ENCODE results near the gene LIPJ.

The LIPJ gene

DNA sequence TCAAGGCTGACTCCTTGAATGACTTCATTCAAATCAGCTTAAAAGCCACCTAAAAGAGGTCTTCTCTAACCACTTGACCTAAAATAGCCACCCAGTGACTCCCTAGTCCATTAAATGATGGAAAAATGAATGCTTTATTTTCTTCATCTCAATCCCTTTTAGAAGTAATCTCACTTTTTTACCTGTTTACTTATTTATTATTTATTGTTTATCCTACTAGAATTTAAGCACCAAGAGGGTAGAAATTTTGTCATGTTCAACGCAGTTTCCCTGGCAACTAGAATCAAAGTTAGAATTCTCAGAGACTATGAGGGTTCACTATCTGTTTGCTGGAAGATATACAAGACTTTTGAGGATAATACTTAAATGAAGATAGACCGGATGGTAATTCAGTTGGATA, at the start of gene LIPJ:
LIPJ (plus strand) TSS at position 301 of the 400 bp plus-strand sequence. CDS start 3,926 bp downstream, outside the sequence.
- DNase-seq = no peak

DNA sequence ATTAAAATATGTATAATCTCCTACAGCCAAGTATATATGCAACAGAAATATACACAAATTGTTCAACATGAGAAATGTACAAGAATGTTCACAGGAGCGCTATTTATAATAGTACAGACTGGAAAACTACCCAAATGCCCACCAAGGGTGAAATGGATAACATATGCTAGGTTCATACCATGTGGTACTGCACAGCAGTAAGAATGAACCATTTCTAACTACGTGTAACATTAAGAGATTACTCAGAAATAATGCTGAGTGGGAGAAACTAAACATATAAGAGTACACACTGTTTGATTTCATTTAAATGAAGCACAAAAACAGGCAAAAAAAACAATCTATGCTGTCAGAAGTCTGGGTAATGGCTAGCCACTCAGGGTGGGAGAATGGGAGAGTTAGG, 49.2 kb upstream of the LIPJ start:
- no peak for DNase-seq

GRCh38 chr10:88538048-88538447, 48.5 kb upstream of the LIPJ start:
- no peak for DNase-seq

- no peak for DNase-seq
Observed at GRCh38 chr10:88540351-88540750, 46.2 kb upstream of the LIPJ start.

DNA sequence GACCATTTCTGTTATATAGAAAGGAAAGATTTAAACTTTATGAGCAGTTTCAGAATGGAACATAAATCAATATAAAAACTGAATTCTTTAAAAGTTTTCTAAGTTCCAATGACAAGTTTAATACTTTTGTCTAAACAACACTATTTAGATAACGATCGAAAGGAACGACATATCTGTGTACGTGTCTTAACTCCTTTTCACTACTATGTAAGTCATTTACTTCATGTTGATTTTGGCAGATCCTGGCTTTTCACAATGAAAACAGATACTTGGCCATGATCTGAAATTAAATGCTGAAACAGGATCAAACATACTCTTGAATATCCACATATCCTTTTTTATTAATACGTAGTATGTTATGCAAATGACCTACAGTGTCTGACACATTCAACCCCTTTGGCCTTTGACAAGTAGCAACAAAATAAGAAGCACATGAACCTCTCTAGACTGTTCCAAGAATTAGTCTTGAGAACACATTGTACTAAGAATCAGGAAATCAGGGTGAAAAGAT, 45.4 kb upstream of the LIPJ start:
- no peak for DNase-seq

DNA sequence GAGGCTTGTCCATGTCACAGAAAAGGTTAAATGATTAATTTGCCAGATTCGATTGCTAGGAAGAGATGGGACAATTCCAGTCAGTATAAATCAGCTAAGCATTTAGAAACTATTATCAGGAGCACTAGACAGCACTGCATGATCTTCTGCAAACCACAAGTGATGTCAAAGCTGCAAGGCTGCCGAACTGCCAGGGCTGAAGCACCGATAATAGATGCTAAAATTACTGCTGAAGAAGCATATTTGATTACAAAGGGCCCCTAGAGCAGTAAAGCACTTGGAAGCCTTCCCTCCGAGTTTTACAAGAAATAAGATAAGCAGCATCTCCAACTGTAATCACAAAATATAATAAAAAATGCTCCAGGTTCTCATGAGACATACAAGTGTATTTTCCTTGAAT, 44.0 kb upstream of the LIPJ start:
- no peak for DNase-seq

DNA sequence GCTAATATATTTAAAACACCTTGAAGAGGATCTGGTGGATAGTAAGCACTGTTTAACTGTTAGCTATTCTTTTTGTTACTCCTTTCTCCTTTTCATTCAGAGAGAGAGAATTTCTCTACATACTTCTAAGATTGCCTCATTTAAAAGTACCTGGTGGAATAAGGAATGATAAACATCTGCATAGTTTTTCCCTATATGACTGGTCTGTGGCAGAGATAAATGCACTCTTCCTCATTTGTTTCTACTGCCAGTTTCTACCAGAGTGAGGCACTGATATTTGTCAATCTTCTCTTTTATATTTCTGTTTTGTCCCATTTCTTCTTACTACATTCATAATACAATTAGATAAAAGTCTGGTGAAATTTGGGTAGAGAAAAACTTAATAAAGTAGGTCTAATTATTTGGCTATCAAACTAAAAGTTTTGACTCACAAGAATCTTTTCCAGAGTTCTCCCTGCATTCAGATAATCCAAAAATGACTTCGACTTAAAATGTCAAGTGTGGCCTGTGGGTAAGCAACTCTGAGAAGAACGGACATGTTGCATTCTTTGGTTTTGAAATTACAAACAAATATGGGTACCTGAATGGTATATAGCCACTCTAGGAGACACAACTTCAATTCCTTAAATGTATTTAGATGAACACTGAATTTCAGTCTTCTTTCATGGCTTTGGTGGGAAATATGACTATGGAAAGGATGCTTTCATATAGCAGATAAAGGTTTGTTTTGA, 42.3 kb upstream of the LIPJ start:
- no peak for DNase-seq

- peak; percentile 8 for DNase-seq
Observed at GRCh38 chr10:88545359-88545758, 41.2 kb upstream of the LIPJ start.

DNA sequence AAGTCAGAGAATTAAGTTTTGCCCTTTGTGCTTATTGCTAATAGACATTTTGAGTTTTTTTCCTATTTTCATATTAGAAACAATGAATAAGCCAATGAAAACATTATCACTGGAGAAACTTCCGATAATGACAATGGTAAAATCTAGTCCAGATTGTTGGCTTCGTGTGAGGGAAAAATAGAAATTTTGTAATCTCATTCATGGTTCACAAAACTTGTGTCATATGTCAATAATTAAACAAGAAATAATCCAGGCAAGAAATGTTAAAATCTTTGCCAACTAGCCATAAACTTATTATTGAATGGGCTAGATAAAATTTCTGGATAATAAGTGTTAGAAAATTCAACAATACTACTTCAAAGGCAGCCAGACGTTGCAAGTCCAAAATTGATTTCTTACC, 40.1 kb upstream of the LIPJ start:
- no peak for DNase-seq

- peak; percentile 56 for DNase-seq
Observed at GRCh38 chr10:88551246-88551645, 35.3 kb upstream of the LIPJ start.

DNA sequence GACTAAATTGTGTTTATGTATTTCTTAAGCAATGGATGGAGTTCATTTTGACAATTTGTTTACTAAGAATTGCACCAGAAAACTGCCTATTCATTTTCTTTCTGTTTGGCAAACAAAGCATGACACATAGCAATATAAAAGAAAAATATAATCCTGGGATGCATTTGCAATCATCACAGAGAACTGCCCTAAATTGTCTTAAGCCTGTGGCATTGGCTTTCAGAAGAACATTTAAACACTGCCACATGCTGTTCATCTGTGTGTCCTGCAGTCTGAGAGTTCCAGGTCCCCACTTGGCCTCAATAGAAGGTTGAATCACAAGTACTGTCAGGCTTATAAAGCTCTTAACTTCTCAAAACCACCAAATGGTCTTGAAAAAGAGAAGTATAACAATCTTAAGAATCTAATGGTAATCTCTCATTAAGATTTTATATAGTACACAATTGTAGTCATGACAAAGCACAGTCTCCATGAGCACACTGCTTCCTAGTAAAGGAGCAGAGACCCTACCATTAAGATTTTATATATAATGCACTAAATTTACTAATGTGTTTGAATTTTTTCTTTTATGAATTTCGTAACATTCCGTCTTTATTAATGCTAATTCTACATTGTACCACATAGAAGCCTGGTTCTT, 33.3 kb upstream of the LIPJ start:
- DNase-seq = peak; percentile 77

DNA sequence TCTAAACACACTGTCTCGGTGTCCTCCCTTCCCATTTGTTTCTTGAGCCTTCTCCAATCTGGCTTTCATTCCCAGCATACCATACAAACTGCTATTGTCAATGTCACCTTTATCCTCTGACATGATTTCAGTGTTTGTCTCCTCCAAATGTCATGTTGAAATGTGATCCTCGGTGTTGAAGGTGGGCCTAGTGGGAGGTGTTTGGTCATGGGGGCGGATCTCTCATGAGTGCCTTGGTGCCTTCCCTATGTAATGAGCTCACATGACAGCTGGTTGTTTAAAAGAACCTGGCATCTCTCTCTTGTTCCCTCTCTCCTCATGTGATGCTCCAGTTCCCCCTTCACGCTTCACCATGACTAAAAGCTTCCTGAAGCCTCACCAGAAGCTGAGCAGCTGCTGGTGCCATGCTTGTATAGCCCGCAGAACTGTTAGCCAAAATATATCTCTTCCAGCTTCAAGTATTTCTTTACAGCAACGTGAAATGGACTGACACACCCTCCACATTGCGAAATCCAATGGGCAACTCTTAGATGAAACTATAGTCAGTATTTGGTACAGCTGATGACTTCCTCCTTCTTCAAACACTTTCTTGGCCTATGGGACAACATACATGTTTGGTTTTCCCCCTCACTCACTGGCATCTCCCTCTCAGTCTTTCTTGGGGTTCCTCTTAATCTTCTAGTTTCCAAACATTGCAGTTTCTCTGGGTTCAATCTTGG, 31.2 kb upstream of the LIPJ start:
- peak; percentile 63 for DNase-seq

GRCh38 chr10:88557256-88557655, 29.3 kb upstream of the LIPJ start:
- DNase-seq = no peak

DNA sequence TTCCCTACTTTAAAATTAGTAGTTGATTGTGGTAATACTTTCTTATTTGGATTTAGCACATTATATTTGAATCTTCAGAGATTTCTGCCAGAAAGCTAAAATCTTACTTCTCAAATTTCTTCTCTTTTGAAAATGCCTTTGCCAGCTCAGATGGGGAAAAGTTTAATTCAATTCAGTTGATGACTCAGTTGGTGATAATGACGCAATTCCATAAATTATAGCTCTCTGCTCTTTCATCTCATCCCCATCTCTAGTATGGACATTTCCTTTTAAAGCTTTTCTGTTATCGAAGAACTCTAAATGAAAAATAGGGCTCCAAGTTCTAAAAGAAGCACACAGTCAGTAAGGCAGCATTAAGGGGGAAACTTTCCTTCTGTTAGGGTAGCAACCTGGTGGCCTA, 28.9 kb upstream of the LIPJ start:
- peak; percentile 12 for DNase-seq

DNA sequence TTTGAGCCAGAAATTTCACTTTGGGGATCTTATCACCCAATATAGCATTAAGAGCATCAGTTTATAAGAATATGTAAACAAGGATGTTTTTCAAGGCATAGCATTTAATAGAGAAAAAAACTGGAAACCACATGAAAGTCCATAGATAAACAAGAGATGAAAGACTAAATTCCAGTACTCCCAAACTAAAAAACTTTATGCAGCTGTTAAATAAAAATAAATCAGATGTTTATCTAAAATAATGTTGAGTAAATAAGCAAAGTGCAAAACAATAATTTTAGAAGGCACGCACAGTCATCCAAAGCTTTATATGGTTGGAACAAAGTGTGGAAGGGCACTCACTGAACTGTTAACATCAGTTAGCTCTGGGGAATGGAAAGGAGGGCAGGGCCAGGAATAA, 24.4 kb upstream of the LIPJ start:
- no peak for DNase-seq

DNA sequence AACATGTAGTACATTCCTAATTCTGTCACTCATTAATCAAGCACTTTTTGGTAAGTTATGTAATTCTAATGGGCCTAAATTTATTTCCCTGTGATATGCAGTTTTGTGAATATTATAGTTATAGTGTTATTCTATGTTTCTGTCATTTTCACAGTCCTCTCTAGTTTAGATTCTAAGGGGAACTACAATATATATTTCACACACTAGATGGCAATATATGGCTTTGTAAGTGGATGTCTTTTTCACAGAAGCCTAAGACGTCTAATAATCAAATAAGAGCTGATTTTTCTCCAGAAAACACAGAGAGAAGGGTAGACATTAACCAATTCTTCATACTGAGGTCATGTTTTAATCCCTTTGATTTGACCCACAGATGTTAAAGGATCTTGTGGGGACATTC, 21.5 kb upstream of the LIPJ start:
- peak; percentile 43 for DNase-seq

GRCh38 chr10:88582411-88582805, 4.2 kb upstream of the LIPJ start:
- DNase-seq = no peak

DNA sequence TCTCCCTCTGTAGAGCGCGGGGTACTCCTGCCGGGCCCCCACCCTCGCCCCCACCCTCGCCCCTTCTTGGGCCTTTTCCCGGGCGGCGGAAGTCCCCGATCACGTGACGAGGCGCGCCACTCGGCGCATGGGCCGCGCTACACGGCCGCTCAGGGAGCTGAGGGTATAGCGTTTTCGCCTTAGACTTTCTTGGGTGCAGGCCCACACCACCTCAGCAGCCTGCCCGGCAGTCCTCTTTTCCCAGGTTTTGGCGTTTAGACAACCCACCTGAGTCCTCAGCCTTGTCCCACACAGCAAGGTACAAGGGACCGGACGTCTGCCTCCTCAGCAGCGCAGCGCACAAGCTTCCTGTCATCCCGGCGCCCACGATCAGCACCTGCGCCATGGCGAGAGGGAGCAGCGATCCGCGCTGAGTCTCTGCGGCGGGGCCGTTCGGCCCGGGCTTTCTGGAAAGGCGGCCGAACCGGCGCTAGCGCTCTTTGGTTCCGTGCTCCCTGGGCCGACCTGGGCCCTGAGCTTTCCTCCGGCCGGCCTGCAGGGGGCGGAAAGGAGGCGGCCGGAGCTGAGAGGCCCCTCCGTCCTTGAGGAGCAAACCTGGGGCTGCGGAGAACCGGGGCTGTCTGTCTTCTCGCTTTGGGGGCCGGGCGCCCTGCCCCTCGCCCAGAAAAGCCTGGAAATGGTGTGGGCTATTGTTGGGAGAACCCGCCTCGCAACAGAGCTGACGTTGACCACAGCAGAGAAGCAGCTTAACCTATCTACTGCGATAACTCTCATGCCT, 3.6 kb upstream of the LIPJ start, which contains the start of gene RNLS:
RNLS (minus strand) TSS at position 513 of the 778 bp plus-strand sequence.
- DNase-seq = peak; percentile 72

DNA sequence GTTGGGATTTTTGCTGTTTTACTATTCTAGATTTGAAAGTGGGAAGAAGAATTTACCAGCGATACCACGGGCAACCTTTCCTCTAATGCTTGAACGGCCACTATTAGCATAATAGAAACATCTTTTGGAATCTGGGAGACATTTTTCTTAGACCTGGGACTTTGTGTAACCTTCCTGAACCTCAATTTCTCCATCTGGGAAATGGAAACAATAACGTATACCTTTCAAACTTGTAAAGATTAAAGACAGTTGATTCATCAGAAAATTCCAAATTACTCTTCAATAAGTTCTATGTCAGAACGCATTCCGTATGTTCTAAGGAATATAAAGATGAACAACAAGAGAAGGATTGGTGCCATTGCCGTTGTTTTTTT, 3.0 kb upstream of the LIPJ start:
- no peak for DNase-seq

DNA sequence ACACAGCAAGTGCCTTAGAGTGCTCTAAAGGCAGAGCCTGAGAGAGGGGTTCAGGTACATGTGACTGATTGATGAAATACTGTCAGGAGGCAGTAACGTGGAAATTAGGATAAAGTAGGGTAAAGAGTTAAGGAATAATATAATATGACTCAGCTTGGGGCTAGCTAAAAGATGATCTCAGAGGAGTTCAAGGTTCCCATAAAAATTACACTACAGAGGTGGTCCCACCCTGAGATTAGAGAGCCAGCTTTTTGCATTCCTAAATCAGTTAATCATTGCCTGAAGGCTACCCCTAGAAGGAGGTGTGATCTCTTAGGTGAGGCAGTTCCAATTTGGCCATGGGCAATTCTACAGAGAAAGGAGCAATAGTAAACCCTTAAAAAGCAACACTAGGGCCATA, 5.8 kb downstream of the LIPJ start:
- no peak for DNase-seq

DNA sequence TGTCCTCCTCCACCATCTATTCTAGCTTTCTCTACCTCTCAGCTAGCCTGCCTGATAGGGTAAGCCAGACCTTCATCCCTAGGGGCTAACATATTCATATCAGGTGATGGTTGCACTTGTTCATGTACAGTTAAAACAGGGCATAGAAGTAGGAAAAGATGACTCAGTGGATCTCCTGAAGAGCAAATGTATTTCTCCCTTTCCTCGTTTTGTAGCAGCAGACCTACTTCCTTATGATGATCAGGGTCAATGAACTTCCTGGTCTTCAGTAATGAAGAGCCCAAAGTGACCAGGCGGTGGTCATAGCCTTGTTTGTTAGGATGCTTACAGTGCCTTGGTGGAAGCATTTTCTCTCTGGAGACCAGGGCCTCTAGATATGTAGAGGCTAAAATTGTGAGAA, 6.3 kb downstream of the LIPJ start:
- peak; percentile 34 for DNase-seq

GRCh38 chr10:88594482-88594881, 7.9 kb downstream of the LIPJ start:
- DNase-seq = no peak

- DNase-seq = peak; percentile 87
Observed at GRCh38 chr10:88598055-88598454, 11.5 kb downstream of the LIPJ start.
